HepG2 (cell line): ENCODE results near the gene KCND1. TPM values are rescaled to one million over a fixed set of nuclear protein-coding genes. Genes with fewer than 3 reads are reported as not detected.

ENCODE experiments used
- ATAD3A ChIP-seq: sonication (generic); formaldehyde crosslinking; IDR thresholded peaks from 2 replicates; pipeline ENCODE4 v1.4.0; 2020; ENCODE audit warnings: missing genetic modification reagents
- BHLHE40 ChIP-seq: IDR thresholded peaks from 2 replicates; pipeline ENCODE4 v1.6.1; 2011; ENCODE audit warnings: low read length, improper control_type of control experiment
- DMTF1 ChIP-seq: sonication (generic); formaldehyde crosslinking; IDR thresholded peaks from 2 replicates; pipeline ENCODE4 v1.4.0; 2020; ENCODE audit warnings: mild to moderate bottlenecking, missing genetic modification reagents
- KDM2A ChIP-seq: sonication (generic); formaldehyde crosslinking; IDR thresholded peaks from 2 replicates; pipeline ENCODE4 v1.4.0; 2020; ENCODE audit warnings: low read depth, missing genetic modification reagents, borderline replicate concordance
- KMT2B ChIP-seq: IDR thresholded peaks from 2 replicates; pipeline ENCODE4 v1.6.1; 2016; ENCODE audit warnings: missing genetic modification reagents, missing compliant biosample characterization
- RARG ChIP-seq: sonication (generic); formaldehyde crosslinking; IDR thresholded peaks from 2 replicates; pipeline ENCODE4 v1.4.0; 2020; ENCODE audit warnings: low read depth, mild to moderate bottlenecking, missing genetic modification reagents
- RELA ChIP-seq: sonication (generic); formaldehyde crosslinking; IDR thresholded peaks from 2 replicates; pipeline ENCODE4 v1.4.0; 2020; ENCODE audit warnings: missing genetic modification reagents
- RERE ChIP-seq: IDR thresholded peaks from 2 replicates; pipeline ENCODE4 v1.6.1; 2016; ENCODE audit warnings: low read depth, missing genetic modification reagents, missing compliant biosample characterization
- ZBED4 ChIP-seq: sonication (generic); formaldehyde crosslinking; IDR thresholded peaks from 2 replicates; pipeline ENCODE4 v1.4.0; 2020; ENCODE audit warnings: missing genetic modification reagents, borderline replicate concordance
- ZMAT3 ChIP-seq: sonication (generic); formaldehyde crosslinking; conservative IDR thresholded peaks from 2 replicates; pipeline ENCODE4 v1.7.0; 2021; ENCODE audit warnings: missing genetic modification reagents
- ZMYM3 ChIP-seq: sonication (generic); formaldehyde crosslinking; IDR thresholded peaks from 2 replicates; pipeline ENCODE4 v1.5.1; 2020; ENCODE audit warnings: mild to moderate bottlenecking, missing genetic modification reagents
- ZNF12 ChIP-seq: sonication (generic); formaldehyde crosslinking; IDR thresholded peaks from 2 replicates; pipeline ENCODE4 v1.5.0; 2020; ENCODE audit warnings: missing genetic modification reagents
- ZNF235 ChIP-seq: sonication (generic); formaldehyde crosslinking; IDR thresholded peaks from 2 replicates; pipeline ENCODE4 v1.8.1; 2023; ENCODE audit warnings: mild to moderate bottlenecking, missing genetic modification reagents, borderline replicate concordance
- ZNF670 ChIP-seq: sonication (generic); formaldehyde crosslinking; IDR thresholded peaks from 2 replicates; pipeline ENCODE4 v1.8.0; 2022; ENCODE audit warnings: mild to moderate bottlenecking, missing genetic modification reagents, borderline replicate concordance
- ZNF672 ChIP-seq: sonication (generic); formaldehyde crosslinking; IDR thresholded peaks from 2 replicates; pipeline ENCODE4 v1.8.1; 2022; ENCODE audit warnings: missing genetic modification reagents
- polyA plus RNA-seq, 8 experiments: library from polyadenylated mRNA; depleted of rRNA in 3 of 8; stranded (reverse) in 7 of 8; unstranded in 1 of 8; fragments of >200 nt; fragmentation: Illumina TruSeq in 4 of 8; extraction: Trizol in 4 of 8; gene quantifications; 2 replicates each; pipeline versions ENCODE4 v1.2.1 to v1.2.3, GENCODE V29; 2011 to 2016; ENCODE audit warnings: low read depth in 4 of 8, missing spikeins in 1 of 8, mixed read lengths in 1 of 8; ENCODE audit not compliant: insufficient read depth in 1 of 8
- total RNA-seq, 5 experiments: library from RNA; depleted of rRNA; stranded (reverse); fragments of >200 nt; fragmentation: Illumina TruSeq; extraction: Trizol; gene quantifications; 2 replicates each; pipeline ENCODE4 v1.2.3, GENCODE V29; 2016; ENCODE audit warnings: low read depth in 1 of 5

KCND1 gene
- total and polyA plus RNA-seq, 2 of the 13 experiments (the other 11 are each of a cell fraction or from before 2014, with no cell fraction given) = 0.07 to 0.30 TPM

- no peak for TF ChIP-seq RERE (CRISPR knock-in tag)
- TF ChIP-seq ZMAT3 (CRISPR knock-in tag) = no peak
- no peak for TF ChIP-seq KMT2B (CRISPR knock-in tag)
- TF ChIP-seq ZNF235 (CRISPR knock-in tag) = no peak
- peak; percentile 89 for TF ChIP-seq KDM2A (CRISPR knock-in tag)
- no peak for TF ChIP-seq ZBED4 (CRISPR knock-in tag)
- no peak for TF ChIP-seq ZNF670
- no peak for TF ChIP-seq ATAD3A (CRISPR knock-in tag)
- TF ChIP-seq BHLHE40 = peak; percentile 61
- no peak for TF ChIP-seq ZNF12
- no peak for TF ChIP-seq RELA (CRISPR knock-in tag)
- no peak for TF ChIP-seq ZNF672 (CRISPR knock-in tag)
- no peak for TF ChIP-seq DMTF1 (CRISPR knock-in tag)
- TF ChIP-seq ZMYM3 = no peak
- TF ChIP-seq RARG (CRISPR knock-in tag) = no peak
Observed at GRCh38 chrX:48918643-48919340, 52.9 kb downstream of the KCND1 start, which contains the start of gene PIM2 (continued).
